Neuronal stem cell (in vitro differentiated cells): ENCODE results near the gene ELP6.

ENCODE experiments used
- DNase-seq: peaks from one replicate; pipeline ENCODE4 v3.0.0-alpha.2; 2013; ENCODE audit warnings: low spot score
- H2AFZ ChIP-seq: one replicate; pipeline ENCODE4 v1.6.1; 2013; ENCODE audit warnings: mild to moderate bottlenecking, low read length, inconsistent platforms
- H2AK5ac ChIP-seq: 2 replicates; pipeline ENCODE4 v1.6.1; 2013; ENCODE audit warnings: low read depth, mild to moderate bottlenecking, inconsistent platforms, low read length, moderate library complexity, mixed read lengths
- H2BK120ac ChIP-seq: 2 replicates; pipeline ENCODE4 v1.6.1; 2013; ENCODE audit warnings: low read depth, mild to moderate bottlenecking, inconsistent platforms, low read length, moderate library complexity, mixed read lengths
- H2BK12ac ChIP-seq: one replicate; pipeline ENCODE4 v1.6.1; 2013; ENCODE audit warnings: low read length, inconsistent platforms
- H2BK15ac ChIP-seq: 2 replicates; pipeline ENCODE4 v1.6.1; 2013; ENCODE audit warnings: mild to moderate bottlenecking, low read length, inconsistent platforms, mixed read lengths
- H2BK5ac ChIP-seq: one replicate; pipeline ENCODE4 v1.6.1; 2013; ENCODE audit warnings: inconsistent platforms, mild to moderate bottlenecking, low read length, moderate library complexity
- H3K14ac ChIP-seq: one replicate; pipeline ENCODE4 v1.6.1; 2013; ENCODE audit warnings: low read length, inconsistent platforms
- H3K18ac ChIP-seq: 2 replicates; pipeline ENCODE4 v1.6.1; 2013; ENCODE audit warnings: low read length, inconsistent platforms
- H3K23ac ChIP-seq: 2 replicates; pipeline ENCODE4 v1.6.1; 2013; ENCODE audit warnings: low read depth, mild to moderate bottlenecking, mixed read lengths, low read length, inconsistent platforms; ENCODE audit not compliant: poor library complexity
- H3K27ac ChIP-seq: replicated peaks from 3 replicates; pipeline ENCODE4 v1.5.1; 2013; ENCODE audit warnings: low read length, inconsistent platforms
- H3K27me3 ChIP-seq, 3 experiments: 2 replicates each; pipeline ENCODE4 v1.6.1; 2013; ENCODE audit warnings: low read length in 3 of 3, mild to moderate bottlenecking in 2 of 3, inconsistent platforms in 1 of 3, low read depth in 1 of 3, mixed read lengths in 1 of 3, moderate library complexity in 1 of 3; ENCODE audit not compliant: control insufficient read depth in 3 of 3, insufficient read depth in 3 of 3
- H3K36me3 ChIP-seq, 2 donors: replicated peaks in 1 of 2; 2 replicates each; pipeline ENCODE4 v1.6.1; 2013; ENCODE audit warnings: low read length in 2 of 2; ENCODE audit not compliant: control insufficient read depth in 2 of 2, insufficient read depth in 2 of 2
- H3K4ac ChIP-seq: 2 replicates; pipeline ENCODE4 v1.6.1; 2013; ENCODE audit warnings: inconsistent platforms, mild to moderate bottlenecking, low read length, moderate library complexity
- H3K4me1 ChIP-seq, 2 donors: 1 replicate in 1 of 2; 2 replicates in 1 of 2; pipeline ENCODE4 v1.6.1; 2013; ENCODE audit warnings: low read length in 2 of 2, low read depth in 1 of 2; ENCODE audit not compliant: control insufficient read depth in 2 of 2, insufficient read depth in 1 of 2
- H3K4me2 ChIP-seq: one replicate; pipeline ENCODE4 v1.6.1; 2013; ENCODE audit warnings: mild to moderate bottlenecking, low read length, inconsistent platforms; ENCODE audit not compliant: insufficient read depth, poor library complexity, severe bottlenecking
- H3K4me3 ChIP-seq, 2 donors: 2 replicates each; pipeline ENCODE4 v1.5.1; 2013; ENCODE audit warnings: low read length in 2 of 2, mild to moderate bottlenecking in 2 of 2, inconsistent platforms in 1 of 2, moderate library complexity in 1 of 2
- H3K79me1 ChIP-seq: one replicate; pipeline ENCODE4 v1.6.1; 2013; ENCODE audit warnings: low read depth, mild to moderate bottlenecking, inconsistent platforms, low read length, moderate library complexity
- H3K9ac ChIP-seq: one replicate; pipeline ENCODE4 v1.6.1; 2013; ENCODE audit warnings: mild to moderate bottlenecking, low read depth, low read length, inconsistent platforms; ENCODE audit not compliant: poor library complexity
- H3K9me3 ChIP-seq, 2 donors: replicated peaks in 1 of 2; 2 replicates each; pipeline versions ENCODE3 to v1.6.1; 2013; ENCODE audit warnings: low read length in 2 of 2, mild to moderate bottlenecking in 2 of 2, inconsistent platforms in 1 of 2, low read depth in 1 of 2, mixed read lengths in 1 of 2, moderate library complexity in 1 of 2; ENCODE audit not compliant: control insufficient read depth in 2 of 2, insufficient read depth in 1 of 2
- H4K8ac ChIP-seq: one replicate; pipeline ENCODE4 v1.6.1; 2013; ENCODE audit warnings: low read depth, mild to moderate bottlenecking, inconsistent platforms, low read length, moderate library complexity
- H4K91ac ChIP-seq: one replicate; pipeline ENCODE4 v1.6.1; 2013; ENCODE audit warnings: low read length, low read depth, mild to moderate bottlenecking, inconsistent platforms; ENCODE audit not compliant: poor library complexity
- whole genome bisulfite sequencing, 2 donors: extraction: QIAGEN DNeasy Blood & Tissue Kit; methylation state at CpG; one replicate each; pipeline ENCODE4 v1.1.7; 2013; ENCODE audit warnings: missing lambda C conversion rate in 2 of 2, mixed read lengths in 1 of 2; ENCODE audit not compliant: insufficient read length in 2 of 2, insufficient replicate concordance in 1 of 2; ENCODE audit errors: extremely low coverage in 2 of 2; 5-methylcytosine and 5-hydroxymethylcytosine counted together

The ELP6 gene

GRCh38 chr3:47517937-47518336, 4.4 kb upstream of the ELP6 start:
- no peak overlapping the region for H4K8ac ChIP-seq
- H3K79me1 ChIP-seq, result no peaks in the 10 kb centered on the region
- H3K4me1 ChIP-seq, result peaks cover 3 to 7% of the 10 kb centered on the region in 2 donors
- no peak overlapping the region for H3K4me3 ChIP-seq
- H3K27me3 ChIP-seq, result no peaks in the 10 kb centered on the region
- H2BK15ac ChIP-seq, result no peak overlapping the region
- H3K27ac ChIP-seq, result no peak overlapping the region
- H2AK5ac ChIP-seq, result no peak overlapping the region
- no peaks in the 10 kb centered on the region for H3K36me3 ChIP-seq
- no peak overlapping the region for H3K9ac ChIP-seq
- no peak for DNase-seq
- no peak overlapping the region for H3K4me2 ChIP-seq
- no peak overlapping the region for H2BK5ac ChIP-seq
- no peak overlapping the region for H3K4ac ChIP-seq
- H3K23ac ChIP-seq, result no peak overlapping the region
- no peak overlapping the region for H3K18ac ChIP-seq
- H2BK120ac ChIP-seq, result no peak overlapping the region
- H2BK12ac ChIP-seq, result no peak overlapping the region
- no peak overlapping the region for H2AFZ ChIP-seq
- no peaks in the 10 kb centered on the region for H3K9me3 ChIP-seq
- no CpG with 5 or more reads among the region's 2 CpGs for WGBS, 2 donors
- H4K91ac ChIP-seq, result no peak overlapping the region
- no peak overlapping the region for H3K14ac ChIP-seq

GRCh38 chr3:47515864-47516319, 2.4 kb upstream of the ELP6 start:
- no peak overlapping the region for H4K91ac ChIP-seq
- no peak overlapping the region for H4K8ac ChIP-seq
- H3K4me1 ChIP-seq, result peaks cover 0 to 4% of the 10 kb centered on the region in 2 donors
- H2AK5ac ChIP-seq, result no peak overlapping the region
- WGBS, 2 donors, result no CpG with 5 or more reads among the region's 5 CpGs
- H2BK5ac ChIP-seq, result no peak overlapping the region
- no peak overlapping the region for H3K18ac ChIP-seq
- peaks cover 0 to 10% of the 10 kb centered on the region in 2 donors for H3K36me3 ChIP-seq
- H3K27ac ChIP-seq, result no peak overlapping the region
- H2BK15ac ChIP-seq, result no peak overlapping the region
- no peaks in the 10 kb centered on the region for H3K9me3 ChIP-seq
- no peak overlapping the region for H3K4ac ChIP-seq
- H2BK120ac ChIP-seq, result no peak overlapping the region
- no peak for DNase-seq
- no peak overlapping the region for H2BK12ac ChIP-seq
- H3K27me3 ChIP-seq, result no peaks in the 10 kb centered on the region
- H3K79me1 ChIP-seq, result no peaks in the 10 kb centered on the region
- H2AFZ ChIP-seq, result peak overlapping the region; percentile 64
- H3K14ac ChIP-seq, result no peak overlapping the region
- no peak overlapping the region for H3K9ac ChIP-seq
- H3K23ac ChIP-seq, result no peak overlapping the region
- no peak overlapping the region for H3K4me3 ChIP-seq
- H3K4me2 ChIP-seq, result no peak overlapping the region

GRCh38 chr3:47515100-47515499, 1.6 kb upstream of the ELP6 start:
- Histone ChIP-seq H3K9ac (no peak overlapping the region), H3K27ac (no peak overlapping the region)
- WGBS, 2 donors, result no CpG with 5 or more reads among the region's 5 CpGs

GRCh38 chr3:47512416-47513124, 942 bp downstream of the ELP6 start:
- peaks cover 12 to 41% of the 10 kb centered on the region in 2 donors for H3K36me3 ChIP-seq
- no peak overlapping the region for H2BK120ac ChIP-seq
- no peak overlapping the region for H3K23ac ChIP-seq
- H4K91ac ChIP-seq, result no peak overlapping the region
- DNase-seq, result no peak
- peak overlapping the region; percentile 53 for H2AK5ac ChIP-seq
- H3K9ac ChIP-seq, result peak overlapping the region; percentile 87
- no peak overlapping the region for H2BK5ac ChIP-seq
- peak overlapping the region; percentile 77 for H3K18ac ChIP-seq
- H3K4me3 ChIP-seq, result peak overlapping the region; percentile 86 to 95
- peak overlapping the region; percentile 72 for H3K4me2 ChIP-seq
- WGBS, 2 donors, result no CpG with 5 or more reads among the region's 36 CpGs
- peak overlapping the region; percentile 99 for H3K14ac ChIP-seq
- H2BK15ac ChIP-seq, result no peak overlapping the region
- H2BK12ac ChIP-seq, result no peak overlapping the region
- no peaks in the 10 kb centered on the region for H3K4me1 ChIP-seq
- no peak overlapping the region for H4K8ac ChIP-seq
- no peaks in the 10 kb centered on the region for H3K9me3 ChIP-seq
- H3K4ac ChIP-seq, result no peak overlapping the region
- peak overlapping the region; percentile 99 for H2AFZ ChIP-seq
- no peaks in the 10 kb centered on the region for H3K79me1 ChIP-seq
- H3K27ac ChIP-seq, result no peak overlapping the region
- H3K27me3 ChIP-seq, result no peaks in the 10 kb centered on the region

More at GRCh38 chr3:47515100-47515499, 1.6 kb upstream of the ELP6 start:
- no peak overlapping the region for H4K91ac ChIP-seq
- no peak overlapping the region for H4K8ac ChIP-seq
- H3K18ac ChIP-seq, result no peak overlapping the region
- H3K14ac ChIP-seq, result no peak overlapping the region
- no peak overlapping the region for H3K4ac ChIP-seq
- DNase-seq, result no peak
- no peaks in the 10 kb centered on the region for H3K79me1 ChIP-seq
- no peaks in the 10 kb centered on the region for H3K27me3 ChIP-seq
- no peak overlapping the region for H2AK5ac ChIP-seq
- peak overlapping the region; percentile 64 for H2AFZ ChIP-seq
- H2BK5ac ChIP-seq, result no peak overlapping the region
- no peaks in the 10 kb centered on the region for H3K4me1 ChIP-seq
- H3K9me3 ChIP-seq, result no peaks in the 10 kb centered on the region
- peaks cover 4 to 18% of the 10 kb centered on the region in 2 donors for H3K36me3 ChIP-seq
- no peak overlapping the region for H3K23ac ChIP-seq
- H2BK12ac ChIP-seq, result no peak overlapping the region
- H2BK120ac ChIP-seq, result no peak overlapping the region
- H2BK15ac ChIP-seq, result no peak overlapping the region
- H3K4me2 ChIP-seq, result no peak overlapping the region
- no peak overlapping the region for H3K4me3 ChIP-seq
